ENCODE measurements around the gene ELMO1. TPM values are rescaled to one million over a fixed set of nuclear protein-coding genes. Genes with fewer than 3 reads are reported as not detected.

ELMO1 gene
- total and polyA plus RNA-seq, 2 of the 13 experiments (the other 11 are each of a cell fraction or from before 2014, with no cell fraction given): 0.11 to 0.17 TPM

GRCh38 chr7:36967387-36967786 is 481.3 kb downstream of the ELMO1 start (continued):
- TF ChIP-seq ZNF691 (CRISPR knock-in tag; IDR thresholded peaks at IDR 0.05; ENCODE audit: borderline replicate concordance, low read depth) (0 out of 2 replicates have a peak, but pooled peaks have one; percentile 32), ZNF597 (CRISPR knock-in tag; IDR thresholded peaks at IDR 0.05) (no peak), KDM1A (CRISPR knock-in tag; IDR thresholded peaks at IDR 0.05) (no peak), MEF2D (CRISPR knock-in tag; IDR thresholded peaks at IDR 0.05) (no peak), ZNF775 (CRISPR knock-in tag; IDR thresholded peaks at IDR 0.05; ENCODE audit: borderline replicate concordance) (no peak), RXRA (CRISPR knock-in tag; IDR thresholded peaks at IDR 0.05) (no peak), SALL2 (CRISPR knock-in tag; IDR thresholded peaks at IDR 0.05) (no peak), ZNF749 (CRISPR knock-in tag; IDR thresholded peaks at IDR 0.05; ENCODE audit: borderline replicate concordance) (no peak), ZNF772 (CRISPR knock-in tag; IDR thresholded peaks at IDR 0.05) (no peak), ISL2 (CRISPR knock-in tag; IDR thresholded peaks at IDR 0.05) (0 out of 2 replicates have a peak, but pooled peaks have one; percentile 51), TFDP1 (CRISPR knock-in tag; IDR thresholded peaks at IDR 0.05; ENCODE audit: borderline replicate concordance) (no peak), PATZ1 (CRISPR knock-in tag; IDR thresholded peaks at IDR 0.05) (peak; percentile 19; the same call in 1 of the 2 replicates), RFXAP (CRISPR knock-in tag; IDR thresholded peaks at IDR 0.05; ENCODE audit: borderline replicate concordance) (0 out of 2 replicates have a peak, but pooled peaks have one; percentile 43), ZBTB33 (CRISPR knock-in tag; IDR thresholded peaks at IDR 0.05) (no peak), ONECUT2 (CRISPR knock-in tag; IDR thresholded peaks at IDR 0.05) (0 out of 2 replicates have a peak, but pooled peaks have one; percentile 15), JUND (CRISPR knock-in tag; IDR thresholded peaks at IDR 0.05) (no peak), GTF2F1 (IDR thresholded peaks at IDR 0.05; ENCODE audit: low read length) (no peak), TCF12 (IDR thresholded peaks at IDR 0.05) (no peak), TCF12 (CRISPR knock-in tag; IDR thresholded peaks at IDR 0.05) (no peak), SAP130 (CRISPR knock-in tag; IDR thresholded peaks at IDR 0.05; ENCODE audit: low read depth) (peak; percentile 29; the same call in 1 of the 2 replicates), ARNT2 (CRISPR knock-in tag; IDR thresholded peaks at IDR 0.05; ENCODE audit: low read depth) (0 out of 2 replicates have a peak, but pooled peaks have one; percentile 45), ZNF614 (CRISPR knock-in tag; IDR thresholded peaks at IDR 0.05; ENCODE audit: borderline replicate concordance) (peak; percentile 52; the same call in 1 of the 2 replicates), POLR2A (IDR thresholded peaks at IDR 0.05; ENCODE audit: insufficient read depth in 1 of 2, low read depth in 2 of 2, low read length in 2 of 2) (no peak), YEATS2 (CRISPR knock-in tag; IDR thresholded peaks at IDR 0.05; ENCODE audit: borderline replicate concordance) (no peak), ZNF850 (CRISPR knock-in tag; conservative IDR thresholded peaks at IDR 0.05) (no peak), HOXA3 (CRISPR knock-in tag; IDR thresholded peaks at IDR 0.05) (0 out of 2 replicates have a peak, but pooled peaks have one; percentile 35)

Data from HepG2 (cell line).